Adipocyte (in vitro differentiated cells): ENCODE data around the gene PCGF1.

Source experiments
- DNase-seq: peaks from one replicate; pipeline ENCODE4 v3.0.0-alpha.2; 2015; ENCODE audit warnings: low read depth
- H3K27me3 ChIP-seq: replicated peaks from 2 replicates; pipeline ENCODE4 v1.7.0; 2013; ENCODE audit warnings: mild to moderate bottlenecking, low read length, moderate library complexity; ENCODE audit not compliant: control insufficient read depth, insufficient read depth
- H3K36me3 ChIP-seq: 2 replicates; pipeline ENCODE4 v1.7.0; 2013; ENCODE audit warnings: low read length, mild to moderate bottlenecking, moderate library complexity; ENCODE audit not compliant: control insufficient read depth, insufficient read depth, severe bottlenecking
- H3K4me1 ChIP-seq: 2 replicates; pipeline ENCODE4 v1.7.0; 2013; ENCODE audit warnings: mild to moderate bottlenecking, low read length, moderate library complexity; ENCODE audit not compliant: control insufficient read depth, insufficient read depth
- H3K4me3 ChIP-seq: 2 replicates; pipeline ENCODE4 v1.7.0; 2013; ENCODE audit warnings: mild to moderate bottlenecking, low read length, moderate library complexity
- H3K9ac ChIP-seq: 2 replicates; pipeline ENCODE4 v1.7.0; 2013; ENCODE audit warnings: mild to moderate bottlenecking, low read length, moderate library complexity
- H3K9me3 ChIP-seq: 2 replicates; pipeline ENCODE4 v1.7.0; 2013; ENCODE audit warnings: mild to moderate bottlenecking, low read length, moderate library complexity; ENCODE audit not compliant: control insufficient read depth

The PCGF1 gene

DNA sequence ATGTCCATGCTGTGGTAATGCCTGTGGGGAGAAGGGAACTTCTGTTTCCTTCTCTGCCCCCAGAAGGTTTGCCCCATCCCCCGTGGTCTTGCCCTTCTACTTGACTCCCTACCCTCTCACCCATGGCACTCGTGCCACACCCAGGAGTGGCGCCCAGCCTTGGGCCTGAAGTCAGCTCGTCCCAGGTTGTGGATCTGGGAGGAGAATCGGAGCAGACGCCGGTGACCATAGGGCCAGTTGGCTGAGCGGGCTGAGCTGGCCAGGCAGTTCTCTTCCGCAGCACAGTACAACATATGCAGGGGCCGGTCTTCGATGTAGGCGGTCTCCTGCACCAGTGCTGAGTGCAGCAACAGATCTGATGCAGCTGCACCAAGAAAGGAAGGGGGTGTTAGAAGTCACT is 26.9 kb upstream of the PCGF1 start:
- Histone ChIP-seq H3K36me3 (peaks cover 14% of the 10 kb centered on the region), H3K4me1 (peaks cover 14% of the 10 kb centered on the region), H3K9me3 (no peaks in the 10 kb centered on the region), H3K27me3 (no peaks in the 10 kb centered on the region), H3K9ac (no peak overlapping the region), H3K4me3 (no peak overlapping the region)
- no peak for DNase-seq

DNA sequence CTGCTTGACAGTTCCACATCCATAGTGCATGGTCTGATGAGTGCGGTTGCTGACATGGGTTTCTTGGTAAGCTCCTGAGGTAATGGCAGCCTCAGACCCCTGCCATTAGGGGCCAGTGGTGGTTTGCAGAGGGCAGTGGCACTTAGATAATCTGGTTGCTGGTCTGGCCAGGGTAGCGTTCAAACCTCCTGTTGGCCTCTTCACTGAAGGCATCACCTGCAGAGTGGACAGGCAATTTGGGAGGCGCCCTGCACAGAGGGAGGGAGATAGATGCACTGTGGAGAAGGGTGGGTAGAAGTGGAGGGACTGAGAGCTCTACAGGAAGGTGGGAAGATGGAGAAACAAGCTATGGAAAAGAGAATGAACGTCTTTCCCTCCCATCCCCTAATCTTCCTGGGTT is 26.0 kb upstream of the PCGF1 start:
- Histone ChIP-seq H3K4me3 (no peak overlapping the region), H3K36me3 (peaks cover 14% of the 10 kb centered on the region), H3K4me1 (peaks cover 19% of the 10 kb centered on the region), H3K9me3 (no peaks in the 10 kb centered on the region), H3K27me3 (no peaks in the 10 kb centered on the region), H3K9ac (no peak overlapping the region)
- no peak for DNase-seq

DNA sequence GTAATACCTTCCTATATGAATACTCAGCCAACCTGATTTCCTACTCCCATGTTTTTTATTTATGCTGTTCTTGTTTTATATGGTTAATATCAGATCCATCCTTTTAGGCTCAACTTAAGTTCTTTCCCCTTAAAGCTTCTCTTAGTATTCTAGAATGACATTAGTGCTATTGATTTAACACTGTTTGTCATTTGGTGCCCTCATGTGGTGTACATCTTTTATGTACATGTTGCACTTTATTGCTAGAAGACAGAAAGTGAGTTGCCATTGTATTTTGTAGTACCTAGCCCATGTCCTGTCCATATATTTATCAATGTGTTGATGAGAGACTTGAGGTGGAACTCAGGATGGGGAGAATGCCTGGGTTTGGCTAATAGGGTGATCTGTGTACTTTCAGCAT is 24.7 kb upstream of the PCGF1 start:
- Histone ChIP-seq H3K27me3 (no peaks in the 10 kb centered on the region), H3K9me3 (no peaks in the 10 kb centered on the region), H3K36me3 (peaks cover 21% of the 10 kb centered on the region), H3K4me1 (peaks cover 27% of the 10 kb centered on the region), H3K4me3 (no peak overlapping the region), H3K9ac (peak overlapping the region; percentile 99)
- peak; percentile 62 for DNase-seq

DNA sequence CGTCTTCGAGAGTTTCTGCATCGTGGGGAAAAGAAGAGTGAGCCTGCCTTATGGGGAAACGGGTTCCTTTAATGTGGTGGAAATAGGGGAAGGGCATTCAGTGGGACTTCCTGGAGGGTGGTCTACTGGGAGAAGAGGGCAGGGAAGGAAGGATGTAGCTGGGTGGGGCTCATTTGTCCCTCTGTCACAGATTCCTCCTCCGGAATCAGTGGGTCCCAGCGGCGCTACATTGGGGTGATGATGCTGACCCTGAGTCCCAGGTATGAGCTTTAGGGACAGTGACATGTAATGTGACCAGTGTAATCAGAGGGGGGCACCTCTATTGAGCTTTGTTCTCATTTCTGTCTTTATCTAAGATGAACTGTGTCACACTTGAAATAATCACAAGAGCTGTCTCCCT is 24.2 kb upstream of the PCGF1 start:
- Histone ChIP-seq H3K36me3 (peaks cover 27% of the 10 kb centered on the region), H3K4me3 (no peak overlapping the region)

DNA sequence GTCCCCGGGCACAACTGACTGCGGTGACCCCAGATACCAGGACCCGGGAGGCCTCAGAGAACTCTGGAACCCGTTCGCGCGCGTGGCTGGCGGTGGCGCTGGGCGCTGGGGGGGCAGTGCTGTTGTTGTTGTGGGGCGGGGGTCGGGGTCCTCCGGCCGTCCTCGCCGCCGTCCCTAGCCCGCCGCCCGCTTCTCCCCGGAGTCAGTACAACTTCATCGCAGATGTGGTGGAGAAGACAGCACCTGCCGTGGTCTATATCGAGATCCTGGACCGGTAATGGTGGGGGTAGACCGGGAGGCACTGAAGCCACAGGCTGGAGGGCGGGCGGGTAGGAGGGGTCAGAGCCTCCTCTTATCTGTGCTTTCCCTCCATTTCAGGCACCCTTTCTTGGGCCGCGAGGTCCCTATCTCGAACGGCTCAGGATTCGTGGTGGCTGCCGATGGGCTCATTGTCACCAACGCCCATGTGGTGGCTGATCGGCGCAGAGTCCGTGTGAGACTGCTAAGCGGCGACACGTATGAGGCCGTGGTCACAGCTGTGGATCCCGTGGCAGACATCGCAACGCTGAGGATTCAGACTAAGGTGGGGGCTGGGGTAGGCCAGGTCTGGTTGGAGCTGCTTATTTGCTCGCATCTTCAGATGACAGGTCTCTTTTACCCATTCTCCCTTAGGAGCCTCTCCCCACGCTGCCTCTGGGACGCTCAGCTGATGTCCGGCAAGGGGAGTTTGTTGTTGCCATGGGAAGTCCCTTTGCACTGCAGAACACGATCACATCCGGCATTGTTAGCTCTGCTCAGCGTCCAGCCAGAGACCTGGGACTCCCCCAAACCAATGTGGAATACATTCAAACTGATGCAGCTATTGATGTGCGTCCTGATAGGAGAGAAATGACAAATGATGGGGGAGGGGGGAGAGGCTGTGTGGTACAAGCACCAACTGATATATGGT is 23.0 kb upstream of the PCGF1 start:
- Histone ChIP-seq H3K27me3 (no peaks in the 10 kb centered on the region), H3K9me3 (no peaks in the 10 kb centered on the region), H3K4me3 (peak overlapping the region; percentile 98), H3K36me3 (peaks cover 37% of the 10 kb centered on the region), H3K9ac (peak overlapping the region; percentile 99), H3K4me1 (peaks cover 27% of the 10 kb centered on the region)
- peak; percentile 63 for DNase-seq

More for the DNA sequence above, 24.2 kb upstream of the PCGF1 start:
- DNase-seq = no peak
- peaks cover 27% of the 10 kb centered on the region for H3K4me1 ChIP-seq
- H3K27me3 ChIP-seq = no peaks in the 10 kb centered on the region
- no peaks in the 10 kb centered on the region for H3K9me3 ChIP-seq
- peak overlapping the region; percentile 99 for H3K9ac ChIP-seq

DNA sequence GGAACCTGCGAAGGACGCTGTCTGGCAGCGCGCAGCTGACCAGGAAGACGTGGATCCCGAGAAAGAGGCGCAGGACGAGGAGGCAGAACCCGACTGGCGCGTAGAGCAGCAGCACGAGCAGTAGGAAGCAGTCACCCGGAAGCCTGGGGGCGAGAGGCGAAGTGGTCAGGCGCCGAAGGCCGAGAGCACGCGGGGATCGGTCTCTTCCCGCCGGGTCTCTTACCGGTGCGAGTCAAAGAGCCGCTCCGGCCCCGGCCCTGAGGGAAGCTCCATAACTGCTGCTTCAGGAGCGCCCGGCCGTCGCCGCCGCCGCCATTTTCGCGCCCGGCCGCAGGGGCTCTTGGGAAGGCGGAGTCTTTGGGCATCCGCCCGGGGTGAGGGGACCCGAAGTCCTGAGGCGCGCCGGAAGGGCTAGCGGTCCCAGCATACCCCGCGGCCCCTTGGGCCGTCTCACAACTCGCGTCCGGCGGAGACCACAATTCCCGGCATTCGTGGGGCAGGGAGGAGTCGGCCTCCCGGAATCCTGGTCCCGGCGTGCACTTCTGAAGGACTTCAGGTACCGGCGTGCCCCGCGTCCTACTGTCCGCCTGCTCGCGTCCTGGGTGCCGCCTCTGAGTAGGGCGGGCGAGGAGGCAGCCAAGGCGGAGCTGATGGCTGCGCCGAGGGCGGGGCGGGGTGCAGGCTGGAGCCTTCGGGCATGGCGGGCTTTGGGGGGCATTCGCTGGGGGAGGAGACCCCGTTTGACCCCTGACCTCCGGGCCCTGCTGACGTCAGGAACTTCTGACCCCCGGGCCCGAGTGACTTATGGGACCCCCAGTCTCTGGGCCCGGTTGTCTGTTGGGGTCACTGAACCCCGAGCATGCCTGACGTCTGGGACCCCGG is 22.1 kb upstream of the PCGF1 start, which contains the start of the genes AUP1 and HTRA2:
Gene AUP1 (minus strand): TSS at position 350 of the 882 bp plus-strand sequence. CDS start 77 bp downstream, at position 273.
Gene HTRA2 (plus strand): TSS at position 577 of the 882 bp plus-strand sequence. CDS start 74 bp downstream, at position 651.
- Histone ChIP-seq H3K27me3 (no peaks in the 10 kb centered on the region), H3K4me3 (peak within 1 kb of the TSS; percentile 98), H3K4me1 (peaks cover 27% of the 10 kb centered on the region), H3K36me3 (peaks cover 37% of the 10 kb centered on the region), H3K9ac (peak within 1 kb of the TSS; percentile 99), H3K9me3 (no peaks in the 10 kb centered on the region)
- DNase-seq = peak; percentile 100

DNA sequence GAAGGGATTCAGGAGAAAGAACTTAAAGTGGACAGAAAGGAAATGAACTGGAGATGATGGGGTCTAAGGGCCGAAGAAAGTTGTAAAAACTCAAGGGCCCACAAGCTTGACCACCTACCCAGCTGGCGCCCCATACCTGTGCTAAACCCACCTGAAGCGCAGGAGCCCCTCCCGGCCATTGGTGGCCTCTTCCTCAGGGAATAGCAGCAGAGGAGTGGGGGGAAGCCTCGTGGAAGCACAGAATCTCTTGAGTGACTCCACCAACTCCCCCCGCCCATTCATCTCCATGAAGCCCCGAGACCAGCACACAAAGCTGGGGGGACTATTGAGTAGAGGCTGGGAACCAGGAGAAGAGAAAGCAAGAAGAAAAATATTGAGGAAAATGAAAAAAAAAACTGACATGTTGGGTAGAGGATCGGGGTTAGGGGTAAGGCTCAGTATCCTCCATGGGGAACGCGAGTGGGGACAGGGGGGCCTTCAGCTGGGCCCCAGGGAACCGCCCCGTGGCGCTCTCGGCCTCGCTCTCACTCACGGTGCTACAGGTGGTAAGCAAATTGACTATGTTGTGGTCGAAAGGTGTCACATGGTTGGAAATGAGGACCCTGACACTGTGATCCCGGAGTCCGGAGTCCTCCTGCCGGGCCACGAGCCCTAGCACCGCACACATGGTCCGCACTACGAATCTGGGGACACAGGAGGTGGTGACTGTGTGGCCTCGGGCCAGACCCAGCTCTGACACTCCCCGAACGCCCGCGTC is 21.3 kb upstream of the PCGF1 start:
- H3K9me3 ChIP-seq = no peaks in the 10 kb centered on the region
- H3K27me3 ChIP-seq = no peaks in the 10 kb centered on the region
- H3K36me3 ChIP-seq = peaks cover 37% of the 10 kb centered on the region
- H3K4me1 ChIP-seq = peaks cover 27% of the 10 kb centered on the region
- peak overlapping the region; percentile 98 for H3K4me3 ChIP-seq
- peak overlapping the region; percentile 99 for H3K9ac ChIP-seq
- DNase-seq = no peak

DNA sequence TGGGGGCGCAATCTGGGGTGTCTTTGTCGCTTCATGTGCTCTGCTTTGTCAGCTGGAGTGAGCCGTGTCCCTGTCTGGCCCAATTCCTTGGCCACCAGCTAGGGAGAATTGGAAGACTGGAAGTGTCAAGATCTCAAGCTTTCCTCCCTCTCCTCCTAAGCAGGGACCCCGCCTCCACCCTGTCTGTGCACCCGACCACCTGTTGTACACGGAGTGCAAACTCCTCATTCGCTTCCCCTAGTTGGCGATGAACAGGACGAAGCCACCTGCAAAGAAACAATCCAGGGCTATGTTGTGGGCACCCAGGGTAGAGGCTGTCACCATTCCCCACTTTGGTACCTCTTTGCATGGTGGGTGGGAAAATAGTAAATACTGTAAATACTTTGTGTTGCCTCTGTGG is 20.2 kb upstream of the PCGF1 start:
- Histone ChIP-seq H3K9me3 (no peaks in the 10 kb centered on the region), H3K9ac (no peak overlapping the region), H3K36me3 (peaks cover 28% of the 10 kb centered on the region), H3K27me3 (peaks cover 5% of the 10 kb centered on the region), H3K4me3 (peak overlapping the region; percentile 98), H3K4me1 (peaks cover 27% of the 10 kb centered on the region)
- no peak for DNase-seq

DNA sequence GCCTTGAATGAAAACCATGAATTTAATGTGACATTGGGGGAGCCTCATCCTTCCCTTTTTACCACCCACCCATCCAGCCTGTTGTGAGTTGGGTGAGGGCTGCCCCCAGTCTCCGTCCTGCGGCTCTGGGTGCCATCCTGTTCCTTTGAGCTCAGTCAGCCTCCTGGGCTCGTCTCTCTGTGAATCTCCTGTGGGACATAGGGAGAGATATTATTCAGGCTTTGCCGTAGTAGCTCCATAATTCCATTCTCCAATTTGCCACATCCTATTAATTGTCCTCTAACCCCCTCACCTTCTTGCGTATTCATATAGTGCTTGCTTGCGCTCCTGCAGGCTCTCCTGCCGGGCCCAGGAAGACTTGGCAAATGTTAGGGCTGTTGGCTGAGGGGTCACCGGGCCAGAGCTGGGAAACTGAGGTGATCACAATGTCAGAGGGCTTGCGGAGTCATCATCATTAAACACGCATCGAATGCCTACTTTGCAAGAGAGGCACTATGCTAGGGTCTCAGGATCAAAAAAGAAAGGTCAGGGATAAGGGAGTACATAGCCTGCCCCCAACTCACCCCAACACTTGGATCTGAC is 19.2 kb upstream of the PCGF1 start:
- Histone ChIP-seq H3K36me3 (peaks cover 23% of the 10 kb centered on the region), H3K27me3 (peaks cover 14% of the 10 kb centered on the region), H3K9me3 (no peaks in the 10 kb centered on the region), H3K9ac (no peak overlapping the region), H3K4me3 (no peak overlapping the region), H3K4me1 (peaks cover 24% of the 10 kb centered on the region)
- no peak for DNase-seq
